NCI-H1694 (cell line): ENCODE results near the gene MPDU1.

Experiments
- DNase-seq: peaks from one replicate; lab custom pipeline; 2025; lab: John Stamatoyannopoulos, UW

MPDU1 gene

GRCh38 chr17:7560172-7561027 is 23.3 kb upstream of the MPDU1 start:
- DNase-seq, result peak; percentile 12

GRCh38 chr17:7561028-7561575 is 22.6 kb upstream of the MPDU1 start:
- peak; percentile 79 for DNase-seq

- peak; percentile 72 for DNase-seq
Measured at GRCh38 chr17:7561589-7562207, 22.0 kb upstream of the MPDU1 start, which contains the start of gene SENP3. Gene SENP3, plus strand, starts transcription at chr17:7561919. Its CDS starts 1,158 bp downstream, at chr17:7563077.

GRCh38 chr17:7562208-7562605 is 21.4 kb upstream of the MPDU1 start:
- DNase-seq, result no peak

- no peak for DNase-seq
Measured at GRCh38 chr17:7563115-7563869, 20.4 kb upstream of the MPDU1 start.

GRCh38 chr17:7569571-7569970 is 14.1 kb upstream of the MPDU1 start:
- DNase-seq, result no peak

- no peak for DNase-seq
Measured at GRCh38 chr17:7570351-7570750, 13.3 kb upstream of the MPDU1 start.

GRCh38 chr17:7572338-7572587 is 11.4 kb upstream of the MPDU1 start:
- DNase-seq, result no peak

GRCh38 chr17:7572588-7573323 is 10.9 kb upstream of the MPDU1 start:
- peak; percentile 99 for DNase-seq

- DNase-seq, result peak; percentile 74
Measured at GRCh38 chr17:7573324-7574080, 10.2 kb upstream of the MPDU1 start.

GRCh38 chr17:7574176-7574953 is 9.3 kb upstream of the MPDU1 start:
- no peak for DNase-seq

- no peak for DNase-seq
Measured at GRCh38 chr17:7575481-7575883, 8.2 kb upstream of the MPDU1 start.

GRCh38 chr17:7575959-7576358 is 7.7 kb upstream of the MPDU1 start:
- no peak for DNase-seq

- no peak for DNase-seq
Measured at GRCh38 chr17:7576432-7576937, 7.2 kb upstream of the MPDU1 start.

GRCh38 chr17:7577327-7578199 is 6.1 kb upstream of the MPDU1 start:
- DNase-seq, result no peak

- no peak for DNase-seq
Measured at GRCh38 chr17:7579001-7579833, 4.4 kb upstream of the MPDU1 start, which contains the start of gene CD68. Gene CD68, plus strand, starts transcription at chr17:7579638. Its CDS starts 40 bp downstream, at chr17:7579678.

GRCh38 chr17:7579834-7580603 is 3.6 kb upstream of the MPDU1 start:
- DNase-seq, result no peak
